Bone marrow (tissue), 2 donors: ENCODE results near the gene DIDO1.
A peak's percentile ranks its signal among the peaks of the same experiment; 100 is the strongest.

Source experiments
- DNase-seq, 2 donors: peaks; one replicate each; lab custom pipeline; 2025; lab: John Stamatoyannopoulos, UW

DIDO1 gene

DNA sequence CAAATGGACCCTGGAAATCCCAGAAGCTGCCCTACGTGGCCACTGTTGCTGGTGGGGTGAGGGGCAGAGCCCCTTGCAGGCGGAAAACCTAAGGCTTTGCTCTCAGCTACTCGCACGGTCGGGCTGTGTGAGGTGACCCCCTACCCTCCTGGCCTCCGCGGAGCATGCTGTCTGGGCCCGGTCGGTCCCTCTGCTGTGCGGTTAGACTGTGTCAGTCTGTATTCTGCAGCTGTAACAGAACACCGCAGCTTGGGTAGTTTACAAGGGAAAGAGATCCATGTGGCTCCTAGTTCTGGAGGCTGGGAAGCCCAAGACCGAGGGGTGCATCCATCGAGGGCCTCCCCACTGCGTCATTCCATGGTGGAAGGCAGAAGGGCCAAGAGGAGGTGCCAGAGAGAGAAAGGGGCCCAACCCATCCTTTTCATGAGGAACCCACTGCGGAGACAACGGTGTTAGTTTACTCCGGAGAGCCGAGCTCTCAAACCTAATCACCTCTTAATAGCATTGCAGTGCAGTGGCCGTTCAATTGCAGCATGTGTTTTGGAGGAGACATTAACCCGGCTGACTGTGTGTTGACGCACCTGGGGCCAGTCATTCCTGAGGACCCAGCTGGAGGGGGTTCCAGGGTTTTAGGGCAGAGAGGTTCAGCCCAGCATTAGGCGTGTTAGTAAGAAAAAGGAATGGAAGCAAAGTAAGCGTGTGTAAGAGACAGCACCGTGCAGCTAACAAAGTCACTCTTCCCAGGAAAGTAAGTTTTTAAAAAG, 91.2 kb downstream of the DIDO1 start:
- DNase-seq, result no peak

- no peak for DNase-seq
Observed at GRCh38 chr20:62832951-62833391, 93.3 kb downstream of the DIDO1 start.

DNA sequence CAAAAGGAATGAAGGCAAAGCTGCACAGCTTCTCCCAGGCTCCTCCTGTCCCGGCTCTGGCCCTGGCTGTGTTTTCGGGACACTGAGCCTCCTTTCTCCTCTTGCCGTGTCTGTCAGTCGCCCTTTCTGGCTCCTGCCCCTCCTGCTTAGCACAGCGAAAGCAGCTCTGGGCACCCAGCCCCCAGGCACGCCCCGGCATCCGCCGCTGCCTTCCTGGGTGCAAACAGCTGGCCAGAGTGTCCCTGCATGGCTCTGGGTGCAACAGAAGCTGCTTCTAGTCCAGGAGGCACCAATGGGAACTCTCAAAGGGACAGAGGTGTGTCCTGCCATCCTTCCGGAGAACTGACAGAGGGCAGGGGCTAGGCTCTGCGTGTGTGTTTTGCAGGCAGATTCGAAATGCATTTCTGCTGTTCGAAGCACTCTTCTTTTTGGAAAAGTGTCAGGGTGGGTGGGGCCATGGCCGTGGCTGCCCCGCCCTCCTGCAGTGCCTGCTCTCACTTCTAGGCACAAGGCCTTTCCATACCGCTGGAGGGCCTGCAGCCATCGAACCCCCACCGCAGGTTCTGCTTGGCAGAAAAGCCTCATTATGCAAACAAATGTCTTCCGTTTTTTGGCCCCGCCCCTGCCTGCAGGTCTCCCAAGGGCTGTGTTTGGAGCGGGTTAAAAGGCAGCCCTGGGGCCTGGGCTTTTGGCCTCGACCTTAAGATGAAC, 93.9 kb downstream of the DIDO1 start:
- DNase-seq, result peak in 1 of 2 donors; percentile 50

DNA sequence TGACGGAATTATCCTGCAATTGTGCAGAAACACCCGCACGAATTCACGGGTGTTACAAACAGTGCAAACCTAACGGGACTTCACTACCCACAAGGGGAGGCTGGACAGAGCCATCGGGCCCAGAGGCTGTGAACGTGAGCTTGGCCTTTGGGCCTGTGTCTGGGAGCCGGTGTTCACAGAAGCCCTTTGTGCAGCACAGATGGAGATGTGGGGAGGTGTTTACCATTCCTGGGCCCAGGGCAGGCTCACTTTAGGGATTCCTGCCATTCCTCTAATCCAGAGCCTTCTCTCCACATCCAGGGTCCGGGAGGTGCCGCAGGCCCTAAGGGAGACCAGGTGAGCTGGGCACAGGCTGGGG, 94.5 kb downstream of the DIDO1 start:
- DNase-seq, result no peak

DNA sequence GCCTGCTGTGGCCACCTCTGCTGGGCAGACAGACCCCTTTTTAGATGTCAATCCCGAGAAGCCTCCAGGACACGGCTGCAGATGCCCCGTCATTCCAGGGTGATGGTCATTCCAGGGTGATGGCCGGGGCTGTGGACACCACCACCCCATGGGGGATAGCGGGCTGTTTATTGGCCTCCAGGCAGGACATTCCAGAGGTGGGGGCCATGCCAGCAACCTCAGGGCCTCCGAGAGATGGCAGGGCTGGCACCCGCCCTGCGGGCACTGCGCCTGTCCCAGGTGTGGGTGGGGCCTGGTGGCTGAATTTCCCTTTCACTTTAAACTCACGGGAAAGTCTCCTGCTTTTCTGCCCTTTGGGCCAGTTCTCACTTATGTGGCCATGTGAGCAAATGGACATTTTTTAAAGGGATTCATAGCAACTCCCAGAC, 94.9 kb downstream of the DIDO1 start:
- no peak for DNase-seq

DNA sequence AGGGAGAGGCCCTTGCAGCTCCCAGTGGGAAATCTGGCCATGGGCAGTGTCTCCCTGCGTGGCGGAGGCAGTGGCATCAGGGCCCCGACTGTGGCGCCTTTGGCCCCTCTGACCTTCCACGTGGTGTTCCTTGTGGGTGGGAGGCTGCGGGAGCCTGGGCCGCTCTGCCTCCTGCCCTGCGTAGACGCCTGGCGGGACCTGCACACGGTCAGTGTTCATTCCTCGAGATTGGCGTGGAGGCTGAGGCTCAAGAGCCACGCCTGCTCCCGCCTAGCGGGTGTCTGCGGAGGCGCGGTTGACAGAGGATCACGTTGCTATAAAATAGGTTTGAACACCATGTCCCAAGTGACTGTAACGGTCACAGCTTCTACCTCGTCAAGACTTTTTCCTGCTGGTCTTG, 95.5 kb downstream of the DIDO1 start:
- DNase-seq, result no peak

DNA sequence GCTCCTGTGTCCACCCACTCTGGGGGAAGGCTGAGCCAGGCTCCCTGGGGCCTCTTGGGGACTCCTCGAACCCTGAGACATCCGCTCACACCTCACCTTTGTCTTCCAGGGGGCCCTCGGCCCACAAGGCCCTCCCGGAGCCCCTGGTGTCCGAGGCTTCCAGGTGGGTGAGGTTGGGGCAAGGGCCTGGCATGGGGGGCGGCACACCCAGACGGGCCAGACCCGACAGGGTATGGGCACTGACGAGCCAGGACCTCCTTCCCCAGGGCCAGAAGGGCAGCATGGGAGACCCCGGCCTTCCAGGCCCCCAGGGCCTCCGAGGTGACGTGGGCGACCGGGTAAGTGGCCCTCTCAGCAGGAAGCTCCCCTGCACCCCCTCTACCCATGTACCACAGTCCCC, 96.1 kb downstream of the DIDO1 start:
- DNase-seq, result no peak

GRCh38 chr20:62829231-62830230, 96.8 kb downstream of the DIDO1 start:
- DNase-seq, result no peak

GRCh38 chr20:62828511-62829230, 97.6 kb downstream of the DIDO1 start:
- no peak for DNase-seq

DNA sequence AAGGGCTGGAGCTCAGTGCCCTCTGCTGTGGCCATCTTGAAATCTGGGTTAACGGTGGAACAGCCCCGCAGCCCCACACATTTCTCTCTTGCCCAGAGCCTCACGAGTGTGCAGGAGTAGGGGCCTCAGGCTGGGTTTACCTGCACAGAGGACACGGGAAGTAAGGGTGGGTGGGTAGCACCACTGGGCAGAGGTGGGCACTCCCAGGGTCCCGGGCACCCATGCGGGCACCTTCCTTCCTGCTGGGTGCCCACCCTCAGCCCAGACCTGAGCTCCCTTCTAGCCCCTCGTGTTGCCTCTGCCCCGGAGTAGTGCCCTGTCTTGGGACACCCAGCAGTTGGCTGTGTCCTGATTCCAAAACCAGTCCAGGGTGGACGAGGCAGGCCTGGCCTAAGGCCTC, 98.3 kb downstream of the DIDO1 start:
- no peak for DNase-seq
